Keratinocyte (primary cell): Measurements from ENCODE around the gene KDM2A. TPM values are rescaled to one million over a fixed set of nuclear protein-coding genes. Genes with fewer than 3 reads are reported as not detected.
"Not testable (repeated sequence)": the region's sequence is repeated elsewhere in the genome, so short reads cannot be mapped to it uniquely, and the experiment has no call there.

Experiments used
- DNase-seq: peaks from one replicate; pipeline ENCODE4 v3.0.0-alpha.2; 2011; ENCODE audit warnings: low read depth, missing footprints, low spot score
- FAIRE-seq: peaks from 2 replicates; lab custom pipeline; 2011; peaks lifted over from hg19 to GRCh38; lab: Jason Lieb, UNC
- H2AFZ ChIP-seq: 2 replicates; pipeline ENCODE4 v1.6.0; 2012; ENCODE audit warnings: low read length, control low read depth, inconsistent platforms; ENCODE audit not compliant: control insufficient read depth
- H3K27ac ChIP-seq: 2 replicates; pipeline ENCODE4 v1.5.1; 2011; ENCODE audit warnings: low read length; ENCODE audit not compliant: control insufficient read depth, insufficient read depth
- H3K27me3 ChIP-seq: 3 replicates; pipeline ENCODE4 v1.6.0; 2011; ENCODE audit warnings: low read length; ENCODE audit not compliant: control insufficient read depth, insufficient read depth; ENCODE audit errors: extremely low read depth
- H3K36me3 ChIP-seq, 2 experiments: 2 replicates in 1 of 2; 3 replicates in 1 of 2; pipeline ENCODE4 v1.5.1; 2011; ENCODE audit warnings: low read length in 2 of 2, mild to moderate bottlenecking in 1 of 2; ENCODE audit not compliant: control insufficient read depth in 2 of 2, insufficient read depth in 2 of 2; ENCODE audit errors: extremely low read depth in 1 of 2
- H3K4me1 ChIP-seq: 3 replicates; pipeline ENCODE4 v1.5.1; 2011; ENCODE audit warnings: low read length; ENCODE audit not compliant: control insufficient read depth, insufficient read depth; ENCODE audit errors: extremely low read depth
- H3K4me2 ChIP-seq: 3 replicates; pipeline ENCODE4 v1.6.0; 2011; ENCODE audit warnings: low read depth, low read length; ENCODE audit not compliant: control insufficient read depth, insufficient read depth; ENCODE audit errors: extremely low read depth
- H3K4me3 ChIP-seq, 3 experiments: fragments of 200-600 bp in 1 of 3; sonication (generic) in 1 of 3; 2 replicates in 2 of 3; 3 replicates in 1 of 3; pipeline ENCODE4 v1.5.1; 2011 to 2016; ENCODE audit warnings: low read length in 3 of 3, mild to moderate bottlenecking in 3 of 3, control low read depth in 2 of 3, inconsistent platforms in 1 of 3, low read depth in 1 of 3, mixed read lengths in 1 of 3, mixed run types in 1 of 3, moderate library complexity in 1 of 3; ENCODE audit not compliant: control insufficient read depth in 2 of 3, insufficient read depth in 2 of 3; ENCODE audit errors: extremely low read depth in 1 of 3
- H3K79me2 ChIP-seq: 2 replicates; pipeline ENCODE4 v1.6.0; 2012; ENCODE audit warnings: low read length; ENCODE audit not compliant: control insufficient read depth, insufficient read depth
- H3K9ac ChIP-seq: 3 replicates; pipeline ENCODE4 v1.6.0; 2011; ENCODE audit warnings: low read length; ENCODE audit not compliant: control insufficient read depth, insufficient read depth; ENCODE audit errors: extremely low read depth
- H3K9me1 ChIP-seq: 3 replicates; pipeline ENCODE4 v1.6.0; 2011; ENCODE audit warnings: low read length; ENCODE audit not compliant: control insufficient read depth, insufficient read depth; ENCODE audit errors: extremely low read depth
- H3K9me3 ChIP-seq: 2 replicates; pipeline ENCODE4 v1.5.1; 2012; ENCODE audit warnings: low read depth, low read length; ENCODE audit not compliant: control insufficient read depth
- H4K20me1 ChIP-seq: 3 replicates; pipeline ENCODE4 v1.6.0; 2011; ENCODE audit warnings: low read length; ENCODE audit not compliant: control insufficient read depth, insufficient read depth; ENCODE audit errors: extremely low read depth
- CTCF ChIP-seq, 3 experiments: IDR thresholded peaks in 1 of 3; conservative IDR thresholded peaks in 1 of 3; optimal IDR thresholded peaks in 1 of 3; 2 replicates in 2 of 3; 3 replicates in 1 of 3; pipeline versions ENCODE3 to v1.5.1; 2011; ENCODE audit warnings: low read length in 3 of 3, mild to moderate bottlenecking in 3 of 3, moderate library complexity in 2 of 3, control low read depth in 1 of 3, inconsistent platforms in 1 of 3; ENCODE audit not compliant: insufficient read depth in 2 of 3; ENCODE audit errors: extremely low read depth in 1 of 3
- EZH2 ChIP-seq: IDR thresholded peaks from one replicate; pipeline ENCODE4 v1.6.1; 2012; ENCODE audit warnings: inconsistent platforms, mild to moderate bottlenecking, low read length, moderate library complexity
- dilution Hi-C: fragments of 300-500 bp; cut with MboI; formaldehyde crosslinking; loops from one replicate; pipeline ENCODE4 v1.7.0; 2020; ENCODE audit warnings: low sequenced_read_pairs; ENCODE audit not compliant: extremely low pct_ligation_motif_present
- polyA plus RNA-seq, 5 experiments: library from polyadenylated mRNA; depleted of rRNA in 3 of 5; stranded (reverse) in 3 of 5; stranded (forward) in 1 of 5; unstranded in 1 of 5; fragments of >200 nt; gene quantifications; 1 replicate in 1 of 5; 2 replicates in 3 of 5; 3 replicates in 1 of 5; pipeline versions ENCODE4 v1.2.1 to v1.2.3, GENCODE V29; 2011 to 2012; ENCODE audit warnings: missing spikeins in 2 of 5, low read depth in 1 of 5, low replicate concordance in 1 of 5

The KDM2A gene
- polyA plus RNA-seq, 1 donor (not counting 4 experiments of a cell fraction or from before 2014, with no cell fraction given) = 29.9 TPM

GRCh38 chr11:67126243-67126642, 7.2 kb downstream of the KDM2A start:
- H2AFZ ChIP-seq, H3K4me3 ChIP-seq, H4K20me1 ChIP-seq, H3K36me3 ChIP-seq, H3K4me2 ChIP-seq, H3K4me1 ChIP-seq, H3K27ac ChIP-seq, H3K9me3 ChIP-seq, H3K27me3 ChIP-seq, DNase-seq, FAIRE-seq, H3K9ac ChIP-seq, dilution Hi-C loops, H3K9me1 ChIP-seq: not testable (repeated sequence)
- peaks cover 88% of the 10 kb centered on the region for H3K79me2 ChIP-seq

- Histone ChIP-seq H3K36me3 (peaks cover 4 to 9% of the 10 kb centered on the region in 2 experiments), H3K27me3 (no peaks in the 10 kb centered on the region), H3K4me2 (no peak overlapping the region), H3K9ac (no peak overlapping the region), H3K9me1 (no peaks in the 10 kb centered on the region), H3K9me3 (no peaks in the 10 kb centered on the region), H3K79me2 (peaks cover 88% of the 10 kb centered on the region), H3K27ac (no peak overlapping the region), H3K4me3 (no peak overlapping the region), H3K4me1 (peaks cover 4% of the 10 kb centered on the region), H2AFZ (no peak overlapping the region), H4K20me1 (peaks cover 3% of the 10 kb centered on the region)
- dilution Hi-C loops = no loop called here
- TF ChIP-seq CTCF (optimal IDR thresholded peaks at IDR 0.05 in 1 of 3, IDR thresholded peaks at IDR 0.05 in 1 of 3, conservative IDR thresholded peaks at IDR 0.05 in 1 of 3; ENCODE audit: extremely low read depth in 1 of 3, insufficient read depth in 2 of 3, low read length in 3 of 3) = no peak
- no peak for TF ChIP-seq EZH2
- no peak for DNase-seq
- FAIRE-seq = no peak
These were observed 7.9 kb downstream of the KDM2A start for GRCh38 chr11:67126986-67127385.

GRCh38 chr11:67130861-67131260, 11.8 kb downstream of the KDM2A start:
- H2AFZ ChIP-seq, H3K4me1 ChIP-seq, H3K27me3 ChIP-seq, H3K4me2 ChIP-seq, H3K4me3 ChIP-seq, dilution Hi-C loops, H4K20me1 ChIP-seq, H3K9me1 ChIP-seq, H3K9me3 ChIP-seq, H3K9ac ChIP-seq, H3K27ac ChIP-seq, DNase-seq, FAIRE-seq: not testable (repeated sequence)
- H3K79me2 ChIP-seq = peaks cover 70% of the 10 kb centered on the region
- peaks cover 13 to 20% of the 10 kb centered on the region in 2 experiments for H3K36me3 ChIP-seq
